ENCODE data around the gene HOXA5.

The HOXA5 gene

GRCh38 chr7:27124096-27124901 is 19.2 kb downstream of the HOXA5 start:
- no peak overlapping the region for H2AFZ ChIP-seq (ENCODE audit: low read length)
- no peaks in the 10 kb centered on the region for H3K36me3 ChIP-seq (replicated peaks; ENCODE audit: insufficient read depth, low read length)
- H3K27me3 ChIP-seq (replicated peaks; ENCODE audit: insufficient read depth, low read length), result peaks cover 6% of the 10 kb centered on the region; the same call in 1 of the 2 replicates
- no peak for DNase-seq
- H3K4me1 ChIP-seq (ENCODE audit: low read length), result no peaks in the 10 kb centered on the region
- H3K9ac ChIP-seq (ENCODE audit: low read length), result no peak overlapping the region
- no peak overlapping the region for H3K4me2 ChIP-seq (ENCODE audit: low read depth, low read length)
- H3F3A ChIP-seq (ENCODE audit: insufficient read depth, low read length), result no peaks in the 10 kb centered on the region
- TF ChIP-seq EZH2phosphoT487 (IDR thresholded peaks at IDR 0.05; ENCODE audit: low read length), result no peak
- H3K9me3 ChIP-seq (replicated peaks; ENCODE audit: insufficient read depth, low read length), result no peaks in the 10 kb centered on the region
- no peak overlapping the region for H3K4me3 ChIP-seq (ENCODE audit: low read length)
- no peaks in the 10 kb centered on the region for H3K9me2 ChIP-seq (replicated peaks; ENCODE audit: insufficient read depth, low read length)
- no peaks in the 10 kb centered on the region for H3K79me2 ChIP-seq (ENCODE audit: low read length)
- H4K20me1 ChIP-seq (ENCODE audit: insufficient read depth, low read length), result no peaks in the 10 kb centered on the region
- no peak overlapping the region for H3K27ac ChIP-seq (ENCODE audit: low read length)

GRCh38 chr7:27123477-27124053 is 19.9 kb downstream of the HOXA5 start:
- Histone ChIP-seq H2AFZ (ENCODE audit: low read length) (no peak overlapping the region), H3K36me3 (replicated peaks; ENCODE audit: insufficient read depth, low read length) (no peaks in the 10 kb centered on the region), H3K27ac (ENCODE audit: low read length) (no peak overlapping the region), H3K9me2 (replicated peaks; ENCODE audit: insufficient read depth, low read length) (no peaks in the 10 kb centered on the region), H3K27me3 (replicated peaks; ENCODE audit: insufficient read depth, low read length) (peaks cover 6% of the 10 kb centered on the region; the same call in 1 of the 2 replicates), H3K4me1 (ENCODE audit: low read length) (no peaks in the 10 kb centered on the region), H3K4me3 (ENCODE audit: low read length) (no peak overlapping the region), H3K4me2 (ENCODE audit: low read depth, low read length) (no peak overlapping the region), H3K9me3 (replicated peaks; ENCODE audit: insufficient read depth, low read length) (no peaks in the 10 kb centered on the region), H4K20me1 (ENCODE audit: insufficient read depth, low read length) (no peaks in the 10 kb centered on the region), H3F3A (ENCODE audit: insufficient read depth, low read length) (no peaks in the 10 kb centered on the region), H3K9ac (ENCODE audit: low read length) (no peak overlapping the region), H3K79me2 (ENCODE audit: low read length) (no peaks in the 10 kb centered on the region)
- TF ChIP-seq CTCF (IDR thresholded peaks at IDR 0.05; ENCODE audit: low read length) (no peak), EZH2 (optimal IDR thresholded peaks at IDR 0.05; ENCODE audit: low read depth, low read length) (no peak)
- DNase-seq, result no peak

GRCh38 chr7:27123007-27123476 is 20.4 kb downstream of the HOXA5 start:
- no peaks in the 10 kb centered on the region for H3K9me2 ChIP-seq (replicated peaks; ENCODE audit: insufficient read depth, low read length)
- no peaks in the 10 kb centered on the region for H4K20me1 ChIP-seq (ENCODE audit: insufficient read depth, low read length)
- no peak overlapping the region for H3K9ac ChIP-seq (ENCODE audit: low read length)
- H2AFZ ChIP-seq (ENCODE audit: low read length), result no peak overlapping the region
- TF ChIP-seq EZH2phosphoT487 (IDR thresholded peaks at IDR 0.05; ENCODE audit: low read length) (no peak), CTCF (IDR thresholded peaks at IDR 0.05; ENCODE audit: low read length) (no peak), EZH2 (optimal IDR thresholded peaks at IDR 0.05; ENCODE audit: low read depth, low read length) (no peak)
- no peaks in the 10 kb centered on the region for H3F3A ChIP-seq (ENCODE audit: insufficient read depth, low read length)
- no peaks in the 10 kb centered on the region for H3K79me2 ChIP-seq (ENCODE audit: low read length)
- no peak for DNase-seq
- H3K27me3 ChIP-seq (replicated peaks; ENCODE audit: insufficient read depth, low read length), result peaks cover 6% of the 10 kb centered on the region; the same call in 1 of the 2 replicates
- no peaks in the 10 kb centered on the region for H3K4me1 ChIP-seq (ENCODE audit: low read length)
- H3K9me3 ChIP-seq (replicated peaks; ENCODE audit: insufficient read depth, low read length), result no peaks in the 10 kb centered on the region
- no peaks in the 10 kb centered on the region for H3K36me3 ChIP-seq (replicated peaks; ENCODE audit: insufficient read depth, low read length)
- no peak overlapping the region for H3K4me3 ChIP-seq (ENCODE audit: low read length)
- no peak overlapping the region for H3K27ac ChIP-seq (ENCODE audit: low read length)
- no peak overlapping the region for H3K4me2 ChIP-seq (ENCODE audit: low read depth, low read length)

Data from MM.1S (cell line).